ENCODE data around the gene RPS6KC1. TPM values are rescaled to one million over a fixed set of nuclear protein-coding genes. Genes with fewer than 3 reads are reported as not detected.

Gene RPS6KC1
- total and polyA plus RNA-seq, 2 donors (not counting 3 experiments of a cell fraction or from before 2014, with no cell fraction given), result 5.1 to 18.6 TPM

DNA sequence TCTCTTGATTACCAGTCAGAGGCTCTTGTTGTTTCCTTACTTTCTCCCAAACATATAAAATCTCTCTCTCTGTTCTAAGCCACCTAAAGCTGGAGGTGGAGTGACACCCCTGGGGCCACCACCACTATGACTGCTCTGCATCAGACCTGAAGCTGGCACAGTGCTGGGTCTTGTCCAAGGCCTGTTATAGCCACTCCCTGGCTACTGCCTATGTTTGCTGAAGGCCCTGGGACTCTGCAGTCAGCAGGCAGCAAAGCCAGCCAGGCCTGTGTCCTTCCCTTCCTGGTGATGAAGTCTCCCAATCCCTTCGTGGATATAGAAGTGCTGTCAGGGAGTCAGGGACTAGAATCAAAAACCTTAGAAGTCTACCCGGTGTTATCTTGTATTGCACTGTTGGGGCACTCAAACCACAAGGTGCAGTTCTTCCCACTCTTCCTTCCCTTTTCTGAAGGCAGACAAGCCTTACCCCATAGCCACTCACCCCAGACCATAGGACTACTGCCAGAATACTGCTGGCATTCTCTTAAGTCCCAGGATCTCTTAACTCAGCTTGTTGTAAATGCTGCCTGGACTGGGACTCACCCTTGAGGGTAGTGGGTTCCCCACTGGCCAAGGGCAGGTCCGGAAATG lies 103.1 kb downstream of the RPS6KC1 start:
- Histone ChIP-seq H2AFZ (ENCODE audit: low read depth, low read length) (no peak overlapping the region), H3K79me2 (ENCODE audit: control insufficient read depth, insufficient read depth, low read length) (no peaks in the 10 kb centered on the region), H3K36me3 (ENCODE audit: control insufficient read depth in 2 of 2, extremely low read depth in 1 of 2, insufficient read depth in 2 of 2, low read length in 2 of 2) (no peaks in the 10 kb centered on the region), H3K27ac (ENCODE audit: insufficient read depth, low read depth, low read length) (no peak overlapping the region), H3K27me3 (ENCODE audit: control insufficient read depth in 2 of 2, insufficient read depth in 2 of 2, low read length in 2 of 2) (no peaks in the 10 kb centered on the region), H4K20me1 (replicated peaks; ENCODE audit: control insufficient read depth, extremely low read depth, insufficient read depth, low read length) (no peaks in the 10 kb centered on the region), H3K4me1 (ENCODE audit: control insufficient read depth, extremely low read depth, insufficient read depth, low read length) (no peaks in the 10 kb centered on the region), H3K4me2 (ENCODE audit: insufficient read depth, low read length) (no peak overlapping the region), H3K4me3 (replicated peaks in 1 of 3; ENCODE audit: insufficient read depth in 1 of 3, low read depth in 1 of 3, low read length in 3 of 3) (no peak overlapping the region), H3K9me1 (replicated peaks; ENCODE audit: control insufficient read depth, extremely low read depth, insufficient read depth, low read length) (no peaks in the 10 kb centered on the region), H3K9me3 (replicated peaks; ENCODE audit: control insufficient read depth, insufficient read depth, low read length) (no peaks in the 10 kb centered on the region), H3K9ac (replicated peaks; ENCODE audit: extremely low read depth, insufficient read depth, low read length) (no peak overlapping the region)
- BruUV-seq (replicated peaks), result no TSS peak
- ChIA-PET POLR2A (no interaction called here), CTCF (no interaction called here)
- dilution Hi-C loops (cut with MboI; ENCODE audit: extremely low pct_ligation_motif_present, low sequenced_read_pairs), result no loop called here
- DNase-seq (ENCODE audit: low read depth, low spot score) (no peak), FAIRE-seq (no peak)
- intact Hi-C loops (cut with micrococcal nuclease), result no loop called here
- TF ChIP-seq EZH2 (IDR thresholded peaks at IDR 0.05; ENCODE audit: borderline replicate concordance, low read depth, low read length, severe bottlenecking) (no peak), JUN (IDR thresholded peaks at IDR 0.05; ENCODE audit: borderline replicate concordance, insufficient read depth, insufficient read length, low read depth) (no peak), FOS (IDR thresholded peaks at IDR 0.05; ENCODE audit: borderline replicate concordance, insufficient read depth, low read length) (no peak), GATA2 (IDR thresholded peaks at IDR 0.05; ENCODE audit: insufficient read depth, insufficient read length, low read depth, low read length) (no peak), POLR2A (IDR thresholded peaks at IDR 0.05; ENCODE audit: low read depth, low read length) (no peak)
- TF ChIP-seq, protein P1, sequence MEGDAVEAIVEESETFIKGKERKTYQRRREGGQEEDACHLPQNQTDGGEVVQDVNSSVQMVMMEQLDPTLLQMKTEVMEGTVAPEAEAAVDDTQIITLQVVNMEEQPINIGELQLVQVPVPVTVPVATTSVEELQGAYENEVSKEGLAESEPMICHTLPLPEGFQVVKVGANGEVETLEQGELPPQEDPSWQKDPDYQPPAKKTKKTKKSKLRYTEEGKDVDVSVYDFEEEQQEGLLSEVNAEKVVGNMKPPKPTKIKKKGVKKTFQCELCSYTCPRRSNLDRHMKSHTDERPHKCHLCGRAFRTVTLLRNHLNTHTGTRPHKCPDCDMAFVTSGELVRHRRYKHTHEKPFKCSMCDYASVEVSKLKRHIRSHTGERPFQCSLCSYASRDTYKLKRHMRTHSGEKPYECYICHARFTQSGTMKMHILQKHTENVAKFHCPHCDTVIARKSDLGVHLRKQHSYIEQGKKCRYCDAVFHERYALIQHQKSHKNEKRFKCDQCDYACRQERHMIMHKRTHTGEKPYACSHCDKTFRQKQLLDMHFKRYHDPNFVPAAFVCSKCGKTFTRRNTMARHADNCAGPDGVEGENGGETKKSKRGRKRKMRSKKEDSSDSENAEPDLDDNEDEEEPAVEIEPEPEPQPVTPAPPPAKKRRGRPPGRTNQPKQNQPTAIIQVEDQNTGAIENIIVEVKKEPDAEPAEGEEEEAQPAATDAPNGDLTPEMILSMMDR (IDR thresholded peaks at IDR 0.05; ENCODE audit: extremely low read depth in 1 of 2, insufficient read depth in 1 of 2, low read depth in 1 of 2, low read length in 2 of 2), result no peak

Measured in endothelial cell of umbilical vein (primary cell).